K562 (cell line): Measurements from ENCODE around the gene CSNK1A1L. TPM values are rescaled to one million over a fixed set of nuclear protein-coding genes. Genes with fewer than 3 reads are reported as not detected.

Source experiments
- ATAC-seq: fragments of 200-7000 bp; cut with Tn5 transposase; 3 replicates; pipeline ENCODE4 v1.9.1; 2020; ENCODE audit warnings: moderate library complexity
- Bru-seq: library from RNA; stranded (reverse); fragments of 400-500 nt; gene quantifications from one replicate; lab custom pipeline; 2021; lab: Mats Ljungman, UMichigan
- BruChase-seq, 2 experiments: library from RNA; stranded (reverse); fragments of 400-500 nt; gene quantifications; one replicate each; lab custom pipeline; 2021; lab: Mats Ljungman, UMichigan
- BruUV-seq: library from RNA; stranded (reverse); fragments of 400-500 nt; replicated peaks from 2 replicates; lab custom pipeline; 2021; lab: Mats Ljungman, UMichigan
- CTCF ChIA-PET: fragments of 300-600 bp; formaldehyde crosslinking; extraction: SDS; loops from one replicate; lab custom pipeline; 2021; ENCODE audit warnings: low intra/inter-chr PET ratio; lab: Yijun Ruan, JAX
- POLR2A ChIA-PET: fragments of 300-600, 350-650 bp; sonication (Branson Sonifier 250); formaldehyde crosslinking; extraction: SDS; loops from one replicate; lab custom pipeline; 2021; ENCODE audit warnings: antibody characterized with exemption, inconsistent platforms; lab: Yijun Ruan, JAX
- DNase-seq, 4 experiments: peaks; one replicate each; pipeline versions ENCODE4 v3.0.0 to v3.0.0-alpha.2; 2011 to 2018; ENCODE audit warnings: low spot score in 3 of 4, mixed read lengths in 3 of 4; ENCODE audit errors: extremely low read depth in 1 of 4
- FAIRE-seq: peaks from 2 replicates; lab custom pipeline; 2011; peaks lifted over from hg19 to GRCh38; lab: Jason Lieb, UNC
- H2AFZ ChIP-seq: 2 replicates; pipeline ENCODE4 v1.6.0; 2011; ENCODE audit warnings: low read depth, low read length, control low read depth, inconsistent platforms
- H3K27ac ChIP-seq: fragments of 200-600 bp; 3 replicates; pipeline ENCODE4 v1.8.0; 2011; ENCODE audit warnings: low read depth, mild to moderate bottlenecking, control low read depth, inconsistent platforms, low read length, moderate library complexity, mixed read lengths; ENCODE audit errors: extremely low read depth
- H3K27me3 ChIP-seq, 2 experiments: fragments of 300-600 bp in 1 of 2; 2 replicates in 1 of 2; 3 replicates in 1 of 2; pipeline versions ENCODE4 v1.6.0 to v1.8.0; 2011; ENCODE audit warnings: inconsistent platforms in 2 of 2, low read length in 2 of 2, mild to moderate bottlenecking in 1 of 2, mixed read lengths in 1 of 2, moderate library complexity in 1 of 2; ENCODE audit not compliant: control insufficient read depth in 2 of 2, insufficient read depth in 2 of 2
- H3K36me3 ChIP-seq: fragments of 300-600 bp; 3 replicates; pipeline ENCODE4 v1.8.0; 2011; ENCODE audit warnings: mild to moderate bottlenecking, low read length, inconsistent platforms; ENCODE audit not compliant: control insufficient read depth, insufficient read depth
- H3K4me1 ChIP-seq, 2 experiments: fragments of 200-600 bp in 1 of 2; replicated peaks in 1 of 2; 2 replicates in 1 of 2; 3 replicates in 1 of 2; pipeline versions ENCODE4 v1.5.1 to v1.8.0; 2011; ENCODE audit warnings: inconsistent platforms in 2 of 2, low read length in 2 of 2, mild to moderate bottlenecking in 1 of 2, mixed read lengths in 1 of 2, moderate library complexity in 1 of 2; ENCODE audit not compliant: control insufficient read depth in 2 of 2, insufficient read depth in 2 of 2
- H3K4me2 ChIP-seq: 2 replicates; pipeline ENCODE4 v1.6.1; 2011; ENCODE audit warnings: low read length, control low read depth, inconsistent platforms, mixed read lengths; ENCODE audit not compliant: insufficient read depth
- H3K4me3 ChIP-seq: fragments of 200-600 bp; sonication (generic), shearing (Covaris generic); 2 replicates; pipeline ENCODE4 v1.5.1; 2016; ENCODE audit warnings: control low read depth, inconsistent platforms
- H3K79me2 ChIP-seq: fragments of 200-600 bp; 3 replicates; pipeline ENCODE4 v1.8.0; 2011; ENCODE audit warnings: low read length, inconsistent platforms; ENCODE audit not compliant: control insufficient read depth, insufficient read depth
- H3K9ac ChIP-seq, 2 experiments: 2 replicates each; pipeline versions ENCODE4 v1.6.0 to v1.6.1; 2011; ENCODE audit warnings: low read depth in 2 of 2, low read length in 2 of 2, control low read depth in 1 of 2, inconsistent platforms in 1 of 2, mild to moderate bottlenecking in 1 of 2, mixed read lengths in 1 of 2; ENCODE audit not compliant: insufficient read depth in 1 of 2
- H3K9me1 ChIP-seq: one replicate; pipeline ENCODE4 v1.6.0; 2011; ENCODE audit warnings: inconsistent platforms, mild to moderate bottlenecking, low read length, moderate library complexity; ENCODE audit not compliant: control insufficient read depth, insufficient read depth
- H3K9me3 ChIP-seq: replicated peaks from 2 replicates; pipeline ENCODE4 v1.5.1; 2011; ENCODE audit warnings: low read depth, low read length, inconsistent platforms; ENCODE audit not compliant: control insufficient read depth, insufficient read depth
- H4K20me1 ChIP-seq: replicated peaks from 2 replicates; pipeline ENCODE4 v1.6.1; 2011; ENCODE audit warnings: low read length, inconsistent platforms, mixed read lengths; ENCODE audit not compliant: control insufficient read depth, insufficient read depth
- DLX4 ChIP-seq: fragments of 250-450 bp; sonication (Bioruptor Pico); IDR thresholded peaks from 2 replicates; pipeline ENCODE4 v1.6.1; 2021; ENCODE audit warnings: mild to moderate bottlenecking
- FOXO4 ChIP-seq: fragments of 450-650 bp; formaldehyde crosslinking; IDR thresholded peaks from 2 replicates; pipeline ENCODE4 v1.4.0; 2020; ENCODE audit warnings: mild to moderate bottlenecking, moderate library complexity
- IRF1 ChIP-seq: sonication (generic); formaldehyde crosslinking; IDR thresholded peaks from 2 replicates; pipeline ENCODE4 v1.8.0; 2022; ENCODE audit warnings: missing genetic modification reagents, mild to moderate bottlenecking, borderline replicate concordance
- L3MBTL2 ChIP-seq: fragments of 450-650 bp; IDR thresholded peaks from 2 replicates; pipeline ENCODE4 v1.6.1; 2016; ENCODE audit warnings: mild to moderate bottlenecking, moderate library complexity
- MCM7 ChIP-seq, 2 experiments: fragments of 450-650 bp; IDR thresholded peaks; 2 replicates each; pipeline ENCODE4 v1.6.1; 2016 to 2018
- SMARCE1 ChIP-seq: fragments of 450-650 bp; IDR thresholded peaks from 2 replicates; pipeline ENCODE4 v1.7.1; 2016; ENCODE audit warnings: mild to moderate bottlenecking
- THAP12 ChIP-seq: fragments of 250-450 bp; sonication (Bioruptor Pico); IDR thresholded peaks from 2 replicates; pipeline ENCODE4 v1.9.0; 2021; ENCODE audit warnings: mild to moderate bottlenecking, inconsistent platforms
- ZNF280A ChIP-seq: fragments of 450-650 bp; IDR thresholded peaks from 2 replicates; pipeline ENCODE4 v1.6.1; 2018; ENCODE audit warnings: mild to moderate bottlenecking, low read depth; ENCODE audit not compliant: partially characterized antibody
- ZNF444 ChIP-seq: fragments of 250-450 bp; sonication (Bioruptor Pico); IDR thresholded peaks from 2 replicates; pipeline ENCODE4 v1.4.0; 2020; ENCODE audit warnings: mild to moderate bottlenecking, moderate library complexity
- WGBS: fragments of 100-300 bp; shearing (Covaris generic); methylation state at CpG from one replicate; pipeline ENCODE4 v1.1.6; 2016; ENCODE audit warnings: low coverage, mixed read lengths; ENCODE audit not compliant: insufficient coverage; ENCODE audit errors: missing lambda C conversion rate; 5-methylcytosine and 5-hydroxymethylcytosine counted together
- in situ Hi-C: fragments of 300-500 bp; cut with MboI; formaldehyde crosslinking; loops from 4 replicates; pipeline ENCODE4 v1.15.0; 2018; ENCODE audit warnings: inconsistent platforms, mixed read lengths
- intact Hi-C: fragments of 100-400 bp; cut with micrococcal nuclease; formaldehyde crosslinking; loops from 2 replicates; pipeline ENCODE4 v1.14.2; 2022
- long read RNA-seq, 3 experiments: library from polyadenylated mRNA in 2 of 3; library from RNA in 1 of 3; unstranded in 2 of 3; stranded (forward) in 1 of 3; transcript quantifications; one replicate each; pipeline ENCODE4 v2.0.0, GENCODE V29; 2019 to 2022
- polyA minus RNA-seq, 3 experiments: library from RNA; depleted of rRNA, polyadenylated mRNA; stranded (reverse); fragments of >200 nt; gene quantifications; 2 replicates each; pipeline ENCODE4 v1.2.3, GENCODE V29; 2011
- polyA plus RNA-seq, 8 experiments: library from polyadenylated mRNA; depleted of rRNA in 4 of 8; stranded (reverse) in 5 of 8; unstranded in 3 of 8; fragments of >200 nt; fragmentation: Nextera tagmentation in 2 of 8; fragmentation: Illumina TruSeq in 1 of 8; extraction: Ambion mirVana in 2 of 8; extraction: Trizol in 1 of 8; gene quantifications; 2 replicates each; pipeline versions ENCODE4 v1.2.1 to v1.2.3, GENCODE V29; 2011 to 2014; ENCODE audit warnings: inconsistent platforms in 1 of 8, missing spikeins in 1 of 8
- total RNA-seq, 7 experiments: library from RNA; depleted of rRNA in 6 of 7; stranded (reverse); fragments of >200 nt in 6 of 7; fragmentation: Illumina TruSeq in 2 of 7; extraction: Trizol in 2 of 7; gene quantifications; 2 replicates each; pipeline versions ENCODE4 v1.2.1 to v1.2.3, GENCODE V29; 2011 to 2021; ENCODE audit warnings: low replicate concordance in 1 of 7

The CSNK1A1L gene
- total RNA-seq (2011; cell fraction: chromatin; rRNA removed; ENCODE audit: low replicate concordance): not detected in 2 replicates
- total RNA-seq (2011; cell fraction: nucleolus; rRNA removed): not detected in 2 replicates
- total RNA-seq (2011; cell fraction: nucleoplasm; rRNA removed): not detected in 2 replicates
- not detected in 2 replicates for total RNA-seq (2014; rRNA removed)
- not detected in 2 replicates for total RNA-seq (2014; rRNA removed; fragmentation: Illumina TruSeq; extraction: Trizol)
- total RNA-seq (2015; rRNA removed; fragmentation: Illumina TruSeq; extraction: Trizol): not detected in 2 replicates
- total RNA-seq (2021): not detected in 2 replicates
- polyA plus RNA-seq (2011; rRNA removed): not detected in 2 replicates
- polyA plus RNA-seq (2011; cell fraction: cytosol; rRNA removed): not detected in 2 replicates
- polyA plus RNA-seq (2011; cell fraction: nucleus; rRNA removed): not detected in 2 replicates
- polyA plus RNA-seq (2012): 0.04 TPM in 1 of 2 replicates, not detected in the other
- not detected in 2 replicates for polyA plus RNA-seq (2014; fragmentation: Illumina TruSeq; extraction: Trizol)
- not detected for polyA plus RNA-seq (2014; fragmentation: Nextera tagmentation; extraction: Ambion mirVana)
- not detected in 2 replicates for polyA plus RNA-seq (2014; rRNA removed)
- polyA minus RNA-seq (2011; rRNA and poly(A)+ RNA removed): not detected in 2 replicates
- not detected in 2 replicates for polyA minus RNA-seq (2011; cell fraction: cytosol; rRNA and poly(A)+ RNA removed)
- not detected in 2 replicates for polyA minus RNA-seq (2011; cell fraction: nucleus; rRNA and poly(A)+ RNA removed)
- Bru-seq, nascent RNA: not detected
- BruChase-seq, experiment 1, labeled RNA remaining after a 2-hour chase: not detected
- BruChase-seq, experiment 2, labeled RNA remaining after a 6-hour chase: not detected
- long read RNA-seq, experiment 1: 0 reads
- long read RNA-seq, experiment 2: 0 reads
- long read RNA-seq, experiment 3: 0 reads

GRCh38 chr13:37105251-37105714 is at the start of gene CSNK1A1L:
Gene CSNK1A1L, minus strand, starts transcription at chr13:37105664. Its CDS starts 408 bp downstream, at chr13:37105256.
- H3K36me3 ChIP-seq: no peaks in the 10 kb centered on the region
- intact Hi-C loops (loop anchor here (5.0 to 10.0 kb wide), 2 partner anchors 942 to 1660 kb away; no protein-coding TSS in a partner anchor), in situ Hi-C loops (loop anchor here (25.0 kb wide), 2 partner anchors 507 to 1482 kb away; no protein-coding TSS in a partner anchor)
- peak; percentile 35; the same call in 2 of the 3 replicates for ATAC-seq
- no peak within 1 kb of the TSS for H3K27ac ChIP-seq
- H3K9me3 ChIP-seq: no peaks in the 10 kb centered on the region
- WGBS: 7% methylated on average over 19 of the region's 26 CpGs
- BruUV-seq: no TSS peak
- no peak within 1 kb of the TSS for H3K4me3 ChIP-seq
- H3K79me2 ChIP-seq: no peaks in the 10 kb centered on the region
- CTCF ChIA-PET: interaction anchor here (0.6 kb wide), 1 partner anchor 659 kb away, joined by 3 read pairs; no protein-coding TSS in a partner anchor
- peak within 1 kb of the TSS; percentile 80 for H2AFZ ChIP-seq
- no peaks in the 10 kb centered on the region for H4K20me1 ChIP-seq
- H3K4me1 ChIP-seq: peaks cover 0 to 5% of the 10 kb centered on the region in 2 experiments; a peak in 1 of 5 replicates
- no peak for DNase-seq
- FAIRE-seq: no peak
- no peak within 1 kb of the TSS for H3K4me2 ChIP-seq
- peaks cover 0 to 7% of the 10 kb centered on the region in 2 experiments; a peak in 2 of 5 replicates for H3K27me3 ChIP-seq
- POLR2A ChIA-PET: interaction anchor here (0.7 kb wide), 1 partner anchor 664 kb away, joined by 3 read pairs; no protein-coding TSS in a partner anchor
- H3K9ac ChIP-seq: no peak within 1 kb of the TSS; a peak in 1 of 4 replicates
- no peaks in the 10 kb centered on the region for H3K9me1 ChIP-seq
- no peak for TF ChIP-seq THAP12 (CRISPR knock-in tag)
- TF ChIP-seq ZNF280A: no peak
- TF ChIP-seq SMARCE1: no peak
- no peak for TF ChIP-seq MCM7 (IDR thresholded peaks at IDR 0.05)
- no peak for TF ChIP-seq FOXO4 (CRISPR knock-in tag)
- TF ChIP-seq IRF1 (CRISPR knock-in tag): no peak
- TF ChIP-seq ZNF444: no peak
- TF ChIP-seq L3MBTL2: 0 out of 2 replicates have a peak, but pooled peaks have one; percentile 26
- TF ChIP-seq DLX4 (CRISPR knock-in tag): no peak
